HL-60 (cell line): Measurements from ENCODE around the gene FAS.

Experiments
- DNase-seq, 2 experiments: peaks; one replicate each; pipeline ENCODE4 v3.0.0-alpha.2; 2010 to 2020; ENCODE audit warnings: low read depth in 1 of 2, low spot score in 1 of 2
- H3K27ac ChIP-seq: fragments of 250-450 bp; sonication (Bioruptor Pico); replicated peaks from 2 replicates; pipeline ENCODE4 v1.5.1; 2020; ENCODE audit warnings: mild to moderate bottlenecking, moderate library complexity
- H3K27me3 ChIP-seq: fragments of 250-450 bp; sonication (Bioruptor Pico); 2 replicates; pipeline ENCODE4 v1.5.1; 2021; ENCODE audit warnings: mild to moderate bottlenecking, moderate library complexity; ENCODE audit not compliant: insufficient read depth, poor library complexity, severe bottlenecking
- H3K4me3 ChIP-seq: replicated peaks from 2 replicates; pipeline ENCODE4 v1.5.1; 2011; ENCODE audit warnings: mild to moderate bottlenecking, control low read depth, low read length; ENCODE audit not compliant: insufficient read depth
- GABPA ChIP-seq: IDR thresholded peaks from 2 replicates; pipeline ENCODE4 v1.6.1; 2012; ENCODE audit warnings: low read depth
- POLR2AphosphoS5 ChIP-seq: IDR thresholded peaks from 2 replicates; pipeline ENCODE4 v1.6.1; 2012; ENCODE audit warnings: low read depth
- SPI1 ChIP-seq: IDR thresholded peaks from 2 replicates; pipeline ENCODE4 v1.6.1; 2012; ENCODE audit warnings: low read depth, mild to moderate bottlenecking, borderline replicate concordance
- TF ChIP-seq, protein P1 (sequence below): IDR thresholded peaks from one replicate; pipeline ENCODE4 v1.5.1; 2011; ENCODE audit warnings: low read length, control low read depth, inconsistent platforms; ENCODE audit not compliant: insufficient read depth
- TF ChIP-seq, protein P2 (sequence below): IDR thresholded peaks from 2 replicates; pipeline ENCODE4 v1.6.1; 2012; ENCODE audit warnings: low read depth; ENCODE audit not compliant: insufficient replicate concordance

The FAS gene

DNA sequence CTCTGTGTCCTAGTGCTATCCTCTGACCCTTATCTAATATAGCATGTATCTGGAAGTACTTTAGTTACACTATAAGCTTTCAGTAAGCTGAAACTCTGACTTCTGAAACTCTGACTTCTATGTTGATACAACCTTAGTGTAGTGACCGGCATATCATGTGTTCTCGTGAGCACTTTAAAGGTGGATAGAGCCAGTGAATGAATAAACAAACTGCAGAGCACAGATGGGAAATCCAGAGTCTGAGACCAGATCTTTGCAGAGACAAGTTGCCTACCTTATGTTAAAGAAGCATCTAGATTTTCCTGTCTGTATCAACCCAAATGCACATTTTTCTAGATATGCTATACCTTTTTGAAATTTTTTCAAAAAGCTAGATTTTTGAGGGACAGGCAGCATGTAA is 41.5 kb upstream of the FAS start:
- DNase-seq: no peak
- Histone ChIP-seq H3K4me3 (no peak overlapping the region), H3K27ac (no peak overlapping the region), H3K27me3 (no peaks in the 10 kb centered on the region)
- no peak for TF ChIP-seq POLR2AphosphoS5
- no peak for TF ChIP-seq GABPA
- TF ChIP-seq, protein P1, sequence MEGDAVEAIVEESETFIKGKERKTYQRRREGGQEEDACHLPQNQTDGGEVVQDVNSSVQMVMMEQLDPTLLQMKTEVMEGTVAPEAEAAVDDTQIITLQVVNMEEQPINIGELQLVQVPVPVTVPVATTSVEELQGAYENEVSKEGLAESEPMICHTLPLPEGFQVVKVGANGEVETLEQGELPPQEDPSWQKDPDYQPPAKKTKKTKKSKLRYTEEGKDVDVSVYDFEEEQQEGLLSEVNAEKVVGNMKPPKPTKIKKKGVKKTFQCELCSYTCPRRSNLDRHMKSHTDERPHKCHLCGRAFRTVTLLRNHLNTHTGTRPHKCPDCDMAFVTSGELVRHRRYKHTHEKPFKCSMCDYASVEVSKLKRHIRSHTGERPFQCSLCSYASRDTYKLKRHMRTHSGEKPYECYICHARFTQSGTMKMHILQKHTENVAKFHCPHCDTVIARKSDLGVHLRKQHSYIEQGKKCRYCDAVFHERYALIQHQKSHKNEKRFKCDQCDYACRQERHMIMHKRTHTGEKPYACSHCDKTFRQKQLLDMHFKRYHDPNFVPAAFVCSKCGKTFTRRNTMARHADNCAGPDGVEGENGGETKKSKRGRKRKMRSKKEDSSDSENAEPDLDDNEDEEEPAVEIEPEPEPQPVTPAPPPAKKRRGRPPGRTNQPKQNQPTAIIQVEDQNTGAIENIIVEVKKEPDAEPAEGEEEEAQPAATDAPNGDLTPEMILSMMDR: no peak
- TF ChIP-seq, protein P2, sequence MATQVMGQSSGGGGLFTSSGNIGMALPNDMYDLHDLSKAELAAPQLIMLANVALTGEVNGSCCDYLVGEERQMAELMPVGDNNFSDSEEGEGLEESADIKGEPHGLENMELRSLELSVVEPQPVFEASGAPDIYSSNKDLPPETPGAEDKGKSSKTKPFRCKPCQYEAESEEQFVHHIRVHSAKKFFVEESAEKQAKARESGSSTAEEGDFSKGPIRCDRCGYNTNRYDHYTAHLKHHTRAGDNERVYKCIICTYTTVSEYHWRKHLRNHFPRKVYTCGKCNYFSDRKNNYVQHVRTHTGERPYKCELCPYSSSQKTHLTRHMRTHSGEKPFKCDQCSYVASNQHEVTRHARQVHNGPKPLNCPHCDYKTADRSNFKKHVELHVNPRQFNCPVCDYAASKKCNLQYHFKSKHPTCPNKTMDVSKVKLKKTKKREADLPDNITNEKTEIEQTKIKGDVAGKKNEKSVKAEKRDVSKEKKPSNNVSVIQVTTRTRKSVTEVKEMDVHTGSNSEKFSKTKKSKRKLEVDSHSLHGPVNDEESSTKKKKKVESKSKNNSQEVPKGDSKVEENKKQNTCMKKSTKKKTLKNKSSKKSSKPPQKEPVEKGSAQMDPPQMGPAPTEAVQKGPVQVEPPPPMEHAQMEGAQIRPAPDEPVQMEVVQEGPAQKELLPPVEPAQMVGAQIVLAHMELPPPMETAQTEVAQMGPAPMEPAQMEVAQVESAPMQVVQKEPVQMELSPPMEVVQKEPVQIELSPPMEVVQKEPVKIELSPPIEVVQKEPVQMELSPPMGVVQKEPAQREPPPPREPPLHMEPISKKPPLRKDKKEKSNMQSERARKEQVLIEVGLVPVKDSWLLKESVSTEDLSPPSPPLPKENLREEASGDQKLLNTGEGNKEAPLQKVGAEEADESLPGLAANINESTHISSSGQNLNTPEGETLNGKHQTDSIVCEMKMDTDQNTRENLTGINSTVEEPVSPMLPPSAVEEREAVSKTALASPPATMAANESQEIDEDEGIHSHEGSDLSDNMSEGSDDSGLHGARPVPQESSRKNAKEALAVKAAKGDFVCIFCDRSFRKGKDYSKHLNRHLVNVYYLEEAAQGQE: no peak
- no peak for TF ChIP-seq SPI1

DNA sequence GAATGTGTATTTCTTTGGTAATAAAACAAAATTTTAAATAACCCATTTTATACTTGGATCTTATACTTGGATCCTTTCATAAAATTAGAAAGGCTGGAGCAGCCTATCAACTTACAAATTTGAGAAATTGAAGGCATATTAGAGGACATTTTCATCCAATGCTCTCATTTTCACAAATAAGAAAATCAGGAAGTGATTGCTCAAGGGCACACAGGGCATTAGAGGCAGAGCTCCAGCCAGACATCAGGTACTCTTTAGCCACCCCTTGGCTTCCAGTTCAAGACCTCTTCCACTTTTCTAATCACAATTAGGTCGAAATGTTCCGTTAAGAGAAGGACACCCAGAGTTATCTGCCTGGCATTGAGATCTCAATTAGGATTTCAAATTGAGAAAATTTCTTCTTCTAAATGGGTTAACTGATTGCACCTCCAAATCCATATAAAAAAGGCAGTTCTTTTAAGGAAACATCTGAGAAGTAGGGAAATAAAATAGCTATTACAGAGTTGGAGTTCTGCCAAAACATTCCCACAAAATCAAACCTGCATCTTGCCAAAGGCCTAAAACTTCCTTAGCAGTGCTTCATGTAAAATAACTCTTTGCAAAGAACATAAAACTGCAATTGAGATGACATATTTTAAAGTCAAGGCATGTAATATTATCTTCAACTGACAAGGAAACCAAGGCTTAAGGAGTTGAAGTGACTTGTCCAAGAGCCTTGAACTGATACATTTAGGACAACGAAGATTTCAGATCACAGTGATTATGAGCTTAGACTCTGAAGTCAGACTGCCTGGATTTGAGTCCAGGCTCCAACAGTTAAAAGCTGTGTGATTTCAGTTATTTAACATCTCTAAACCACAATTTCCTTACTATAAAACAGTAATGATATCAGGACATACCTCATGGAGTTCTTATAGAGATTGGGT is 40.4 kb upstream of the FAS start:
- peak; percentile 73; the same call in 1 of the 2 replicates for TF ChIP-seq SPI1
- TF ChIP-seq, protein P2: no peak
- H3K27me3 ChIP-seq: no peaks in the 10 kb centered on the region
- DNase-seq: peak in 1 of 2 experiments; percentile 44
- no peak overlapping the region for H3K4me3 ChIP-seq
- H3K27ac ChIP-seq: no peak overlapping the region

DNA sequence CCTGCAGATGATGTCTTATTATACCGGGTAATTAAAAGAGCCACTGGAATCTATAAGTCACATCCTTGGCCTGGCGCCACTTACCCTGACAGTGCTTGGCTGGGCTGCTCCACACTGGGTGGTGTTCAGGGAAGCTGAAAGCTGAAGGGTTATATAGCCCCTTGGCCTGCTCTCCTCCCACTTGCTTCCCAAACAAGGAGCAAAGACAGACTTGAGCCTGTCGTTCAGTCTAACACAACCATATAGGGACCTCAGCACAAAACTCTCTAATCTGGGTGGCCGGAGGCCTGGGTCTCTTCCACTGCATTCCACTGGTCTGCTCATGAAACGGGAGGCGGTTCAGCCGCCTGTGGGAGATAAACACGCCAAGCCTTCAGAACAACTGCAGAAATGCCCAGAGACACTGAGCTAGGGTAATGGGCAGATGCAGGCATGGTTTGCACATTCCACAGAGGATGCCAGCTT is 37.9 kb upstream of the FAS start, which contains the start of gene ACTA2:
Gene ACTA2 (minus strand): TSS at position 127 of the 465 bp plus-strand sequence. CDS start 3,843 bp downstream, outside the sequence.
- DNase-seq: no peak
- TF ChIP-seq, protein P1: no peak
- TF ChIP-seq POLR2AphosphoS5 (no peak), GABPA (no peak), SPI1 (no peak)
- TF ChIP-seq, protein P2: no peak
- Histone ChIP-seq H3K27ac (no peak within 1 kb of the TSS), H3K27me3 (no peaks in the 10 kb centered on the region), H3K4me3 (no peak within 1 kb of the TSS)
